ENCODE measurements around the gene HMOX1.
"Not testable (repeated sequence)": the region's sequence is repeated elsewhere in the genome, so short reads cannot be mapped to it uniquely, and the experiment has no call there.

HMOX1 gene

GRCh38 chr22:35350539-35351503 lies 30.1 kb upstream of the HMOX1 start:
- peak; percentile 95 for DNase-seq (ENCODE audit: low spot score)

- DNase-seq (ENCODE audit: low spot score) = no peak
Observed at GRCh38 chr22:35352214-35353111, 28.4 kb upstream of the HMOX1 start.

GRCh38 chr22:35353318-35353717 lies 27.6 kb upstream of the HMOX1 start:
- DNase-seq (ENCODE audit: low spot score) = no peak

GRCh38 chr22:35354068-35354467 lies 26.8 kb upstream of the HMOX1 start:
- no peak for DNase-seq (ENCODE audit: low spot score)

GRCh38 chr22:35357883-35358621 lies 22.8 kb upstream of the HMOX1 start:
- DNase-seq (ENCODE audit: low spot score) = no peak

- DNase-seq (ENCODE audit: low spot score) = no peak
Observed at GRCh38 chr22:35359380-35360065, 21.4 kb upstream of the HMOX1 start.

- DNase-seq (ENCODE audit: low spot score) = no peak
Observed at GRCh38 chr22:35361001-35361558, 19.8 kb upstream of the HMOX1 start.

GRCh38 chr22:35363566-35364086 lies 17.3 kb upstream of the HMOX1 start:
- DNase-seq (ENCODE audit: low spot score) = no peak

GRCh38 chr22:35364230-35364629 lies 16.7 kb upstream of the HMOX1 start:
- DNase-seq (ENCODE audit: low spot score) = not testable (repeated sequence)

GRCh38 chr22:35367331-35367886 lies 13.5 kb upstream of the HMOX1 start:
- no peak for DNase-seq (ENCODE audit: low spot score)

GRCh38 chr22:35368386-35368785 lies 12.5 kb upstream of the HMOX1 start:
- DNase-seq (ENCODE audit: low spot score) = no peak

- DNase-seq (ENCODE audit: low spot score) = no peak
Observed at GRCh38 chr22:35369996-35370395, 10.9 kb upstream of the HMOX1 start.

- DNase-seq (ENCODE audit: low spot score) = no peak
Observed at GRCh38 chr22:35373781-35374180, 7.1 kb upstream of the HMOX1 start.

GRCh38 chr22:35375031-35375430 lies 5.9 kb upstream of the HMOX1 start:
- no peak for DNase-seq (ENCODE audit: low spot score)

GRCh38 chr22:35375526-35375925 lies 5.4 kb upstream of the HMOX1 start:
- no peak for DNase-seq (ENCODE audit: low spot score)

- DNase-seq (ENCODE audit: low spot score) = peak; percentile 73
Observed at GRCh38 chr22:35376728-35377472, 4.0 kb upstream of the HMOX1 start.

GRCh38 chr22:35377735-35378134 lies 3.2 kb upstream of the HMOX1 start:
- DNase-seq (ENCODE audit: low spot score) = no peak

GRCh38 chr22:35378621-35379020 lies 2.3 kb upstream of the HMOX1 start:
- no peak for DNase-seq (ENCODE audit: low spot score)

GRCh38 chr22:35379146-35379993 lies 1.5 kb upstream of the HMOX1 start:
- no peak for DNase-seq (ENCODE audit: low spot score)
